Astrocyte (in vitro differentiated cells and primary cell): ENCODE results near the gene RECQL5. TPM values are rescaled to one million over a fixed set of nuclear protein-coding genes. Genes with fewer than 3 reads are reported as not detected.
A peak's percentile ranks its signal among the peaks of the same experiment; 100 is the strongest.

Experiments
- DNase-seq: peaks from one replicate; pipeline ENCODE4 v3.0.0-alpha.2; 2010; ENCODE audit warnings: low read depth
- FAIRE-seq: peaks from 2 replicates; lab custom pipeline; 2011; peaks lifted over from hg19 to GRCh38; lab: Jason Lieb, UNC
- H2AFZ ChIP-seq: 2 replicates; pipeline ENCODE4 v1.6.0; 2012; ENCODE audit warnings: low read depth, low read length, inconsistent platforms
- H3K27ac ChIP-seq: 2 replicates; pipeline ENCODE4 v1.5.1; 2011; ENCODE audit warnings: low read depth, low read length, inconsistent platforms
- H3K27me3 ChIP-seq: 2 replicates; pipeline ENCODE4 v1.6.0; 2011; ENCODE audit warnings: low read length, inconsistent platforms; ENCODE audit not compliant: insufficient read depth
- H3K36me3 ChIP-seq: 2 replicates; pipeline ENCODE4 v1.5.1; 2011; ENCODE audit warnings: low read length, inconsistent platforms; ENCODE audit not compliant: insufficient read depth
- H3K4me1 ChIP-seq: 2 replicates; pipeline ENCODE4 v1.5.1; 2011; ENCODE audit warnings: low read length, inconsistent platforms; ENCODE audit not compliant: insufficient read depth
- H3K4me2 ChIP-seq: 2 replicates; pipeline ENCODE4 v1.6.0; 2012; ENCODE audit warnings: low read length, inconsistent platforms
- H3K4me3 ChIP-seq: 2 replicates; pipeline ENCODE4 v1.5.1; 2011; ENCODE audit warnings: low read depth, mild to moderate bottlenecking, low read length, inconsistent platforms; ENCODE audit not compliant: insufficient read depth
- H3K79me2 ChIP-seq: 2 replicates; pipeline ENCODE4 v1.6.0; 2012; ENCODE audit warnings: mild to moderate bottlenecking, low read length, inconsistent platforms; ENCODE audit not compliant: insufficient read depth
- H3K9ac ChIP-seq: 2 replicates; pipeline ENCODE4 v1.6.0; 2012; ENCODE audit warnings: mild to moderate bottlenecking, low read length, inconsistent platforms
- H3K9me3 ChIP-seq: 2 replicates; pipeline ENCODE4 v1.5.1; 2012; ENCODE audit warnings: low read depth, mild to moderate bottlenecking, low read length, inconsistent platforms; ENCODE audit not compliant: insufficient read depth
- H4K20me1 ChIP-seq: 2 replicates; pipeline ENCODE4 v1.6.0; 2012; ENCODE audit warnings: low read length, inconsistent platforms; ENCODE audit not compliant: insufficient read depth
- H3K27ac Mint-ChIP-seq: one replicate; pipeline ENCODE4 v1.8.0; 2021; ENCODE audit warnings: mild to moderate bottlenecking, mixed read lengths; ENCODE audit not compliant: unreplicated experiment
- H3K27me3 Mint-ChIP-seq: one replicate; pipeline ENCODE4 v1.8.0; 2021; ENCODE audit warnings: low read depth, mixed read lengths; ENCODE audit not compliant: unreplicated experiment
- H3K36me3 Mint-ChIP-seq: one replicate; pipeline ENCODE4 v1.8.0; 2021; ENCODE audit warnings: low read depth, mixed read lengths; ENCODE audit not compliant: unreplicated experiment
- H3K4me1 Mint-ChIP-seq: one replicate; pipeline ENCODE4 v1.8.0; 2021; ENCODE audit warnings: low read depth, mixed read lengths; ENCODE audit not compliant: unreplicated experiment
- H3K4me3 Mint-ChIP-seq: one replicate; pipeline ENCODE4 v1.8.0; 2021; ENCODE audit warnings: mild to moderate bottlenecking, moderate library complexity, mixed read lengths; ENCODE audit not compliant: unreplicated experiment
- H3K9me3 Mint-ChIP-seq: one replicate; pipeline ENCODE4 v1.8.0; 2021; ENCODE audit warnings: mild to moderate bottlenecking, mixed read lengths; ENCODE audit not compliant: unreplicated experiment
- EZH2 ChIP-seq: IDR thresholded peaks from 2 replicates; pipeline ENCODE4 v1.6.1; 2012; ENCODE audit warnings: mild to moderate bottlenecking, low read length, inconsistent platforms; ENCODE audit not compliant: insufficient read depth
- total RNA-seq: library from RNA; stranded (reverse); gene quantifications from 2 replicates; pipeline ENCODE4 v1.2.1, GENCODE V29; 2021
- TF ChIP-seq, protein P1 (sequence below): IDR thresholded peaks from 2 replicates; pipeline ENCODE4 v1.5.1; 2011; ENCODE audit warnings: low read depth, mild to moderate bottlenecking, inconsistent platforms, low read length, moderate library complexity; ENCODE audit not compliant: insufficient read depth

Gene RECQL5
- total RNA-seq, 1 donor from 2014 or later: 25.9 TPM

- peaks cover 13% of the 10 kb centered on the region for H3K4me1 ChIP-seq
- no peak overlapping the region for H3K27ac Mint-ChIP-seq
- H3K4me3 ChIP-seq: no peak overlapping the region
- TF ChIP-seq, protein P1, sequence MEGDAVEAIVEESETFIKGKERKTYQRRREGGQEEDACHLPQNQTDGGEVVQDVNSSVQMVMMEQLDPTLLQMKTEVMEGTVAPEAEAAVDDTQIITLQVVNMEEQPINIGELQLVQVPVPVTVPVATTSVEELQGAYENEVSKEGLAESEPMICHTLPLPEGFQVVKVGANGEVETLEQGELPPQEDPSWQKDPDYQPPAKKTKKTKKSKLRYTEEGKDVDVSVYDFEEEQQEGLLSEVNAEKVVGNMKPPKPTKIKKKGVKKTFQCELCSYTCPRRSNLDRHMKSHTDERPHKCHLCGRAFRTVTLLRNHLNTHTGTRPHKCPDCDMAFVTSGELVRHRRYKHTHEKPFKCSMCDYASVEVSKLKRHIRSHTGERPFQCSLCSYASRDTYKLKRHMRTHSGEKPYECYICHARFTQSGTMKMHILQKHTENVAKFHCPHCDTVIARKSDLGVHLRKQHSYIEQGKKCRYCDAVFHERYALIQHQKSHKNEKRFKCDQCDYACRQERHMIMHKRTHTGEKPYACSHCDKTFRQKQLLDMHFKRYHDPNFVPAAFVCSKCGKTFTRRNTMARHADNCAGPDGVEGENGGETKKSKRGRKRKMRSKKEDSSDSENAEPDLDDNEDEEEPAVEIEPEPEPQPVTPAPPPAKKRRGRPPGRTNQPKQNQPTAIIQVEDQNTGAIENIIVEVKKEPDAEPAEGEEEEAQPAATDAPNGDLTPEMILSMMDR: no peak
- no peak for TF ChIP-seq EZH2
- H3K36me3 ChIP-seq: peaks cover 45% of the 10 kb centered on the region
- no peak overlapping the region for H2AFZ ChIP-seq
- H3K9me3 ChIP-seq: no peaks in the 10 kb centered on the region
- H3K79me2 ChIP-seq: peaks cover 85% of the 10 kb centered on the region
- H4K20me1 ChIP-seq: peaks cover 24% of the 10 kb centered on the region
- H3K27ac ChIP-seq: no peak overlapping the region
- H3K27me3 Mint-ChIP-seq: no peaks in the 10 kb centered on the region
- H3K36me3 Mint-ChIP-seq: peaks cover 10% of the 10 kb centered on the region
- H3K4me2 ChIP-seq: no peak overlapping the region
- FAIRE-seq (no peak), DNase-seq (no peak)
- H3K27me3 ChIP-seq: no peaks in the 10 kb centered on the region
- no peak overlapping the region for H3K4me3 Mint-ChIP-seq
- H3K9me3 Mint-ChIP-seq: no peaks in the 10 kb centered on the region
- no peak overlapping the region for H3K9ac ChIP-seq
- peaks cover 16% of the 10 kb centered on the region for H3K4me1 Mint-ChIP-seq
Measured at GRCh38 chr17:75672011-75672410, 5.1 kb upstream of the RECQL5 start.

GRCh38 chr17:75670868-75671267 is 3.9 kb upstream of the RECQL5 start:
- Histone ChIP-seq H3K9me3 (no peaks in the 10 kb centered on the region), H3K4me3 (no peak overlapping the region), H4K20me1 (peaks cover 24% of the 10 kb centered on the region), H3K36me3 (peaks cover 37% of the 10 kb centered on the region), H3K9ac (no peak overlapping the region), H3K79me2 (peaks cover 85% of the 10 kb centered on the region), H2AFZ (no peak overlapping the region), H3K27ac (no peak overlapping the region), H3K27me3 (no peaks in the 10 kb centered on the region), H3K4me2 (no peak overlapping the region), H3K4me1 (peaks cover 16% of the 10 kb centered on the region)
- no peak for TF ChIP-seq EZH2
- TF ChIP-seq, protein P1: no peak
- H3K4me1 Mint-ChIP-seq: peaks cover 20% of the 10 kb centered on the region
- no peak for FAIRE-seq
- H3K27ac Mint-ChIP-seq: no peak overlapping the region
- no peaks in the 10 kb centered on the region for H3K9me3 Mint-ChIP-seq
- no peaks in the 10 kb centered on the region for H3K27me3 Mint-ChIP-seq
- H3K36me3 Mint-ChIP-seq: peaks cover 10% of the 10 kb centered on the region
- no peak for DNase-seq
- H3K4me3 Mint-ChIP-seq: no peak overlapping the region

GRCh38 chr17:75668489-75668888 is 1.5 kb upstream of the RECQL5 start:
- no peak overlapping the region for H3K27ac Mint-ChIP-seq
- H3K27me3 Mint-ChIP-seq: no peaks in the 10 kb centered on the region
- Histone ChIP-seq H3K27ac (peak overlapping the region; percentile 96), H4K20me1 (peaks cover 21% of the 10 kb centered on the region), H3K27me3 (no peaks in the 10 kb centered on the region), H3K9me3 (no peaks in the 10 kb centered on the region), H3K79me2 (peaks cover 73% of the 10 kb centered on the region), H3K36me3 (peaks cover 37% of the 10 kb centered on the region), H3K4me2 (peak overlapping the region; percentile 94), H2AFZ (no peak overlapping the region), H3K4me3 (peak overlapping the region; percentile 96), H3K4me1 (peaks cover 19% of the 10 kb centered on the region), H3K9ac (peak overlapping the region; percentile 98)
- H3K4me1 Mint-ChIP-seq: peaks cover 23% of the 10 kb centered on the region
- H3K9me3 Mint-ChIP-seq: no peaks in the 10 kb centered on the region
- TF ChIP-seq EZH2: no peak
- TF ChIP-seq, protein P1: no peak
- peaks cover 9% of the 10 kb centered on the region for H3K36me3 Mint-ChIP-seq
- H3K4me3 Mint-ChIP-seq: no peak overlapping the region
- no peak for FAIRE-seq
- no peak for DNase-seq
